ENCODE results near the gene NKAIN4. TPM values are rescaled to one million over a fixed set of nuclear protein-coding genes. Genes with fewer than 3 reads are reported as not detected.

Gene NKAIN4
- total and polyA plus RNA-seq, 2 donors from 2014 or later, result 29.7 to 107 TPM

GRCh38 chr20:63233061-63233344, 21.3 kb downstream of the NKAIN4 start:
- FAIRE-seq, result no peak
- intact Hi-C loops (cut with DNase I), result no loop called here
- no peak for DNase-seq
- no peaks in the 10 kb centered on the region for H3K27me3 ChIP-seq (ENCODE audit: control insufficient read depth, insufficient read depth, low read length)
- H3K36me3 ChIP-seq (ENCODE audit: control insufficient read depth in 2 of 3, insufficient read depth in 3 of 3, low read length in 3 of 3), result no peaks in the 10 kb centered on the region
- H3K9ac ChIP-seq (ENCODE audit: low read length in 3 of 3), result no peak overlapping the region
- H3K9me3 ChIP-seq (ENCODE audit: control insufficient read depth in 2 of 3, insufficient read depth in 1 of 3, low read length in 3 of 3), result no peaks in the 10 kb centered on the region
- H3K4me3 ChIP-seq (ENCODE audit: low read length in 3 of 3), result no peak overlapping the region
- H3K27ac ChIP-seq (ENCODE audit: low read depth in 2 of 2, low read length in 2 of 2), result no peak overlapping the region
- TF ChIP-seq, protein P1, sequence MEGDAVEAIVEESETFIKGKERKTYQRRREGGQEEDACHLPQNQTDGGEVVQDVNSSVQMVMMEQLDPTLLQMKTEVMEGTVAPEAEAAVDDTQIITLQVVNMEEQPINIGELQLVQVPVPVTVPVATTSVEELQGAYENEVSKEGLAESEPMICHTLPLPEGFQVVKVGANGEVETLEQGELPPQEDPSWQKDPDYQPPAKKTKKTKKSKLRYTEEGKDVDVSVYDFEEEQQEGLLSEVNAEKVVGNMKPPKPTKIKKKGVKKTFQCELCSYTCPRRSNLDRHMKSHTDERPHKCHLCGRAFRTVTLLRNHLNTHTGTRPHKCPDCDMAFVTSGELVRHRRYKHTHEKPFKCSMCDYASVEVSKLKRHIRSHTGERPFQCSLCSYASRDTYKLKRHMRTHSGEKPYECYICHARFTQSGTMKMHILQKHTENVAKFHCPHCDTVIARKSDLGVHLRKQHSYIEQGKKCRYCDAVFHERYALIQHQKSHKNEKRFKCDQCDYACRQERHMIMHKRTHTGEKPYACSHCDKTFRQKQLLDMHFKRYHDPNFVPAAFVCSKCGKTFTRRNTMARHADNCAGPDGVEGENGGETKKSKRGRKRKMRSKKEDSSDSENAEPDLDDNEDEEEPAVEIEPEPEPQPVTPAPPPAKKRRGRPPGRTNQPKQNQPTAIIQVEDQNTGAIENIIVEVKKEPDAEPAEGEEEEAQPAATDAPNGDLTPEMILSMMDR (IDR thresholded peaks at IDR 0.05; ENCODE audit: borderline replicate concordance, extremely low read depth, insufficient read depth), result no peak
- H3K4me1 ChIP-seq (ENCODE audit: control insufficient read depth in 2 of 3, insufficient read depth in 2 of 3, low read depth in 1 of 3, low read length in 3 of 3), result no peaks in the 10 kb centered on the region

DNA sequence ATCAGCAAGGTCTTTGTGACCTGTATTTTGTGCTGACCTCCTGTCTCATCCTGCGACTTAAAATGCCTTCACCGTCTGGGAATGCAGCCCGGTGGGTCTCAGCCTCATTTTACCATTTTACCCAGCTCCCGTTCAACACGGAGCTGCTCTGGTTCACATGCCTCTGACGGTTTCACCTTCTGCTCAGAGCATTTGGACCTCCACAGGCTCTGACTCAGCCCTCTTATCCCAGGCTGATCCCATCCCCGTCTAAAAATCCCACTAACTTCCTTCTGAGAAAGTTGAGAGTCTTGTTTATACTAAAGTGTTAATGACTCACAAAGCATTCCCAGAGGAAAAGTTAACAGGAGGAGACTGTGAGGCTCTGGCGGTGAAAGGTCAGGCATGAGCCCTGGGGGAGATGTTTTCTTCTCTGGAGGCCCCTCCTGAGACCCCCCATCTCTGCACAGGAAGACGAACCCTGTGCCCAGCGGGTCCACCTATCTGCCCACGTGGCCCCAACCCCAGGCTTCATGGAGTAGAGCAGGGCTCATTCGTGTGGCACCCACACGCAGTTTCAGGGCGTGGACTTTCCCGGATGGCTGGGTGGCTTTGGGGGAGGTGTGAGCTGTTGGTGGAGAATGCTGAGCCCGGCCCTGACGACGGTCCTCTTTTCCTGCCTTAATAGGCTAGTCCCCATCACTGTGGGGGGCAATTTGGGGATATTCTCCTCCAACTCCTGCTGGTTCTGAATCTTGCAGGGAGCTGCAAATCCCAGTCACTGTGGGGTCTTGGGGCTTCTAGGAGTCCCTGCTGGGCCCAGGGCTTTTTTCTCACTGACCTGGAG, 21.8 kb downstream of the NKAIN4 start:
- Histone ChIP-seq H3K27ac (ENCODE audit: low read depth in 2 of 2, low read length in 2 of 2) (no peak overlapping the region), H3K27me3 (ENCODE audit: control insufficient read depth, insufficient read depth, low read length) (no peaks in the 10 kb centered on the region), H3K9me3 (ENCODE audit: control insufficient read depth in 2 of 3, insufficient read depth in 1 of 3, low read length in 3 of 3) (no peaks in the 10 kb centered on the region), H3K36me3 (ENCODE audit: control insufficient read depth in 2 of 3, insufficient read depth in 3 of 3, low read length in 3 of 3) (no peaks in the 10 kb centered on the region), H3K9ac (ENCODE audit: low read length in 3 of 3) (no peak overlapping the region), H3K4me3 (ENCODE audit: low read length in 3 of 3) (no peak overlapping the region), H3K4me1 (ENCODE audit: control insufficient read depth in 2 of 3, insufficient read depth in 2 of 3, low read depth in 1 of 3, low read length in 3 of 3) (no peaks in the 10 kb centered on the region)
- FAIRE-seq, result no peak
- TF ChIP-seq, protein P1 (IDR thresholded peaks at IDR 0.05; ENCODE audit: borderline replicate concordance, extremely low read depth, insufficient read depth), result no peak
- intact Hi-C loops (cut with DNase I), result no loop called here
- peak in 1 of 5 donors; percentile 86 for DNase-seq

GRCh38 chr20:63230800-63231268, 23.4 kb downstream of the NKAIN4 start:
- H3K27me3 ChIP-seq (ENCODE audit: control insufficient read depth, insufficient read depth, low read length), result no peaks in the 10 kb centered on the region
- no peaks in the 10 kb centered on the region for H3K9me3 ChIP-seq (ENCODE audit: control insufficient read depth in 2 of 3, insufficient read depth in 1 of 3, low read length in 3 of 3)
- TF ChIP-seq, protein P1 (IDR thresholded peaks at IDR 0.05; ENCODE audit: borderline replicate concordance, extremely low read depth, insufficient read depth), result peak; percentile 67
- no peaks in the 10 kb centered on the region for H3K4me1 ChIP-seq (ENCODE audit: control insufficient read depth in 2 of 3, insufficient read depth in 2 of 3, low read depth in 1 of 3, low read length in 3 of 3)
- H3K27ac ChIP-seq (ENCODE audit: low read depth in 2 of 2, low read length in 2 of 2), result no peak overlapping the region
- H3K9ac ChIP-seq (ENCODE audit: low read length in 3 of 3), result no peak overlapping the region
- intact Hi-C loops (cut with DNase I), result no loop called here
- FAIRE-seq, result no peak
- no peaks in the 10 kb centered on the region for H3K36me3 ChIP-seq (ENCODE audit: control insufficient read depth in 2 of 3, insufficient read depth in 3 of 3, low read length in 3 of 3)
- peak; percentile 77 to 86 (median 83) for DNase-seq
- H3K4me3 ChIP-seq (ENCODE audit: low read length in 3 of 3), result no peak overlapping the region

Measured in kidney (tissue), 14 donors.